HepG2 (cell line): Measurements from ENCODE around the gene CCT4. TPM values are rescaled to one million over a fixed set of nuclear protein-coding genes. Genes with fewer than 3 reads are reported as not detected.
A peak's percentile ranks its signal among the peaks of the same experiment; 100 is the strongest.

Experiments used
- DNMT1 ChIP-seq: sonication (generic); formaldehyde crosslinking; IDR thresholded peaks from 2 replicates; pipeline ENCODE4 v1.5.1; 2020; ENCODE audit warnings: mild to moderate bottlenecking, missing genetic modification reagents
- HMG20A ChIP-seq: IDR thresholded peaks from 2 replicates; pipeline ENCODE4 v1.6.1; 2016; ENCODE audit warnings: borderline replicate concordance
- KAT2B ChIP-seq: fragments of 150-350 bp; IDR thresholded peaks from 2 replicates; pipeline ENCODE4 v1.6.1; 2014; ENCODE audit warnings: low read depth, low read length, borderline replicate concordance
- MYNN ChIP-seq: sonication (generic); formaldehyde crosslinking; IDR thresholded peaks from 2 replicates; pipeline ENCODE4 v1.4.0; 2020; ENCODE audit warnings: mild to moderate bottlenecking, low read depth, missing genetic modification reagents
- NFKB2 ChIP-seq: sonication (generic); formaldehyde crosslinking; IDR thresholded peaks from 2 replicates; pipeline ENCODE4 v1.4.0; 2020; ENCODE audit warnings: missing genetic modification reagents, borderline replicate concordance
- ONECUT2 ChIP-seq: sonication (generic); formaldehyde crosslinking; IDR thresholded peaks from 2 replicates; pipeline ENCODE4 v1.4.0; 2020; ENCODE audit warnings: missing genetic modification reagents
- PAF1 ChIP-seq: IDR thresholded peaks from 2 replicates; pipeline ENCODE4 v1.6.1; 2016; ENCODE audit warnings: missing genetic modification reagents, missing compliant biosample characterization
- ZFP41 ChIP-seq: sonication (generic); formaldehyde crosslinking; IDR thresholded peaks from 2 replicates; pipeline ENCODE4 v1.4.0; 2020; ENCODE audit warnings: mild to moderate bottlenecking, missing genetic modification reagents, borderline replicate concordance
- ZNF143 ChIP-seq: sonication (generic); formaldehyde crosslinking; IDR thresholded peaks from 2 replicates; pipeline ENCODE4 v1.4.0; 2020; ENCODE audit warnings: missing genetic modification reagents
- ZNF224 ChIP-seq: sonication (generic); formaldehyde crosslinking; IDR thresholded peaks from 2 replicates; pipeline ENCODE4 v1.5.0; 2020; ENCODE audit warnings: mild to moderate bottlenecking, missing genetic modification reagents
- ZNF225 ChIP-seq: sonication (generic); formaldehyde crosslinking; IDR thresholded peaks from 2 replicates; pipeline ENCODE4 v1.4.0; 2020; ENCODE audit warnings: mild to moderate bottlenecking, missing genetic modification reagents
- ZNF24 ChIP-seq: fragments of 450-650 bp; IDR thresholded peaks from 2 replicates; pipeline ENCODE4 v1.6.1; 2017; ENCODE audit warnings: antibody characterized with exemption, mild to moderate bottlenecking
- ZNF274 ChIP-seq: sonication (generic); formaldehyde crosslinking; IDR thresholded peaks from 2 replicates; pipeline ENCODE4 v1.5.1; 2020; ENCODE audit warnings: mild to moderate bottlenecking, missing genetic modification reagents
- ZNF432 ChIP-seq: sonication (generic); formaldehyde crosslinking; IDR thresholded peaks from 2 replicates; pipeline ENCODE4 v1.5.0; 2020; ENCODE audit warnings: missing genetic modification reagents, mild to moderate bottlenecking, borderline replicate concordance
- ZNF441 ChIP-seq: sonication (generic); formaldehyde crosslinking; IDR thresholded peaks from 2 replicates; pipeline ENCODE4 v1.7.0; 2021; ENCODE audit warnings: missing genetic modification reagents, borderline replicate concordance
- ZNF567 ChIP-seq: sonication (generic); formaldehyde crosslinking; IDR thresholded peaks from 2 replicates; pipeline ENCODE4 v1.8.1; 2023; ENCODE audit warnings: mild to moderate bottlenecking, missing genetic modification reagents, borderline replicate concordance
- ZNF569 ChIP-seq: sonication (generic); formaldehyde crosslinking; IDR thresholded peaks from 2 replicates; pipeline ENCODE4 v1.5.0; 2020; ENCODE audit warnings: mild to moderate bottlenecking, missing genetic modification reagents, moderate library complexity, borderline replicate concordance
- ZNF703 ChIP-seq: sonication (generic); formaldehyde crosslinking; IDR thresholded peaks from 2 replicates; pipeline ENCODE4 v1.5.1; 2020; ENCODE audit warnings: missing genetic modification reagents, mild to moderate bottlenecking, moderate library complexity, borderline replicate concordance
- polyA plus RNA-seq, 8 experiments: library from polyadenylated mRNA; depleted of rRNA in 3 of 8; stranded (reverse) in 7 of 8; unstranded in 1 of 8; fragments of >200 nt; fragmentation: Illumina TruSeq in 4 of 8; extraction: Trizol in 4 of 8; gene quantifications; 2 replicates each; pipeline versions ENCODE4 v1.2.1 to v1.2.3, GENCODE V29; 2011 to 2016; ENCODE audit warnings: low read depth in 4 of 8, missing spikeins in 1 of 8, mixed read lengths in 1 of 8; ENCODE audit not compliant: insufficient read depth in 1 of 8
- total RNA-seq, 5 experiments: library from RNA; depleted of rRNA; stranded (reverse); fragments of >200 nt; fragmentation: Illumina TruSeq; extraction: Trizol; gene quantifications; 2 replicates each; pipeline ENCODE4 v1.2.3, GENCODE V29; 2016; ENCODE audit warnings: low read depth in 1 of 5
- TF ChIP-seq, protein P1 (sequence below): sonication (generic); formaldehyde crosslinking; IDR thresholded peaks from 2 replicates; pipeline ENCODE4; 2020; ENCODE audit warnings: missing genetic modification reagents, mild to moderate bottlenecking, borderline replicate concordance
- TF ChIP-seq, protein P2 (sequence below): sonication (generic); formaldehyde crosslinking; IDR thresholded peaks from 2 replicates; pipeline ENCODE4 v1.9.0; 2021; ENCODE audit warnings: missing genetic modification reagents, borderline replicate concordance
- TF ChIP-seq, protein P3 (sequence below): sonication (generic); formaldehyde crosslinking; IDR thresholded peaks from 2 replicates; pipeline ENCODE4 v1.9.0; 2021; ENCODE audit warnings: missing genetic modification reagents, mild to moderate bottlenecking, borderline replicate concordance

Gene CCT4
- total and polyA plus RNA-seq, 2 of the 13 experiments (the other 11 are each of a cell fraction or from before 2014, with no cell fraction given), result 138 to 340 TPM

DNA sequence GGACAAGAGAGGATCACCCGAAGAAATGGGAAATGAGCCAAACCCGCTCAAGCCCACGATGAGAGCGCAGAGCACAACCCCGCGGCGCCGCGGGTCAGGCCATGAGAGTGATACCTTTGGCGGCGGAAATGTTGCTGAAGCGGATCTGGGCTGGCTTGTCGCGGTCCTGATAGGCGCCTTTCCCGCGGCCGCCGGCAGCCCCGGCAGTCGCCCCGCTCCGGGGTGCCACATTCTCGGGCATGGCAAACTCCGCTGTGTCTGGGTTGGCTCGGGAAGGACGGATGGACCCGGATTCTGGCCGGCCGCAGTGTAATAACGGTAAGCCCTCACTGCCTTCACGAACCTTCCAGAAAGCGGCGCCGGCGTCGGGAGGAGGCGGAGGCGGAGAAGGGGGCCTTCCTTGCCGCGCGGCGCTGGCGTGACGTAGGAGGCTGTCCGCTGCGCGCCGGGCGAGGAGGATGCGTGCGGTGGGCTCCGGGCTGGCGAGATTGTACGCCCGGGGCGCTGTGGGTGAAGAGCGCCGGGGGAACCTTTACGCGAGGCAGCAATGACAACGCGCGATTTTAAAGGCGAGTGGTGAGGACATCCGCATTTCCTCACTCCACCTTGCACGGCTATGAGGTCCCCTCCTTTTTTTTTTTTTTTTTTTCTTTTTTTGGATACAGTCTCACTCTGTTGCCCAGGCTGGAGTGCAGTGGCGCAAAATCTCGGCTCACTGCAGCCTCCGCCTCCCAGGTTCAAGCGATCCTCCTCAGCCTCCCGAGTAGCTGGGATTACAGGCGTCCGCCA is at the start of gene CCT4 (continued):
- peak; percentile 57; the same call in 1 of the 2 replicates for TF ChIP-seq ZFP41 (CRISPR knock-in tag)
- no peak for TF ChIP-seq HMG20A (CRISPR knock-in tag)
- TF ChIP-seq, protein P1, sequence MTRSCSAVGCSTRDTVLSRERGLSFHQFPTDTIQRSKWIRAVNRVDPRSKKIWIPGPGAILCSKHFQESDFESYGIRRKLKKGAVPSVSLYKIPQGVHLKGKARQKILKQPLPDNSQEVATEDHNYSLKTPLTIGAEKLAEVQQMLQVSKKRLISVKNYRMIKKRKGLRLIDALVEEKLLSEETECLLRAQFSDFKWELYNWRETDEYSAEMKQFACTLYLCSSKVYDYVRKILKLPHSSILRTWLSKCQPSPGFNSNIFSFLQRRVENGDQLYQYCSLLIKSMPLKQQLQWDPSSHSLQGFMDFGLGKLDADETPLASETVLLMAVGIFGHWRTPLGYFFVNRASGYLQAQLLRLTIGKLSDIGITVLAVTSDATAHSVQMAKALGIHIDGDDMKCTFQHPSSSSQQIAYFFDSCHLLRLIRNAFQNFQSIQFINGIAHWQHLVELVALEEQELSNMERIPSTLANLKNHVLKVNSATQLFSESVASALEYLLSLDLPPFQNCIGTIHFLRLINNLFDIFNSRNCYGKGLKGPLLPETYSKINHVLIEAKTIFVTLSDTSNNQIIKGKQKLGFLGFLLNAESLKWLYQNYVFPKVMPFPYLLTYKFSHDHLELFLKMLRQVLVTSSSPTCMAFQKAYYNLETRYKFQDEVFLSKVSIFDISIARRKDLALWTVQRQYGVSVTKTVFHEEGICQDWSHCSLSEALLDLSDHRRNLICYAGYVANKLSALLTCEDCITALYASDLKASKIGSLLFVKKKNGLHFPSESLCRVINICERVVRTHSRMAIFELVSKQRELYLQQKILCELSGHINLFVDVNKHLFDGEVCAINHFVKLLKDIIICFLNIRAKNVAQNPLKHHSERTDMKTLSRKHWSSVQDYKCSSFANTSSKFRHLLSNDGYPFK (CRISPR knock-in tag), result peak; percentile 95
- 0 out of 2 replicates have a peak, but pooled peaks have one; percentile 33 for TF ChIP-seq KAT2B
- peak; percentile 63; the same call in 1 of the 2 replicates for TF ChIP-seq ZNF143 (CRISPR knock-in tag)
- TF ChIP-seq ZNF274, result peak; percentile 93
- peak; percentile 71 for TF ChIP-seq MYNN (CRISPR knock-in tag)
- peak; percentile 39; the same call in 1 of the 2 replicates for TF ChIP-seq ZNF224 (CRISPR knock-in tag)
- peak; percentile 99 for TF ChIP-seq ZNF225
- TF ChIP-seq ONECUT2 (CRISPR knock-in tag), result no peak
- peak; percentile 65; the same call in 1 of the 2 replicates for TF ChIP-seq ZNF441 (CRISPR knock-in tag)
- no peak for TF ChIP-seq ZNF567 (CRISPR knock-in tag)
- peak; percentile 95; the same call in 1 of the 2 replicates for TF ChIP-seq DNMT1 (CRISPR knock-in tag)
- TF ChIP-seq NFKB2 (CRISPR knock-in tag), result peak; percentile 95; the same call in 1 of the 2 replicates
- peak; percentile 35; the same call in 1 of the 2 replicates for TF ChIP-seq ZNF24
- no peak for TF ChIP-seq PAF1 (CRISPR knock-in tag)
- TF ChIP-seq, protein P2, sequence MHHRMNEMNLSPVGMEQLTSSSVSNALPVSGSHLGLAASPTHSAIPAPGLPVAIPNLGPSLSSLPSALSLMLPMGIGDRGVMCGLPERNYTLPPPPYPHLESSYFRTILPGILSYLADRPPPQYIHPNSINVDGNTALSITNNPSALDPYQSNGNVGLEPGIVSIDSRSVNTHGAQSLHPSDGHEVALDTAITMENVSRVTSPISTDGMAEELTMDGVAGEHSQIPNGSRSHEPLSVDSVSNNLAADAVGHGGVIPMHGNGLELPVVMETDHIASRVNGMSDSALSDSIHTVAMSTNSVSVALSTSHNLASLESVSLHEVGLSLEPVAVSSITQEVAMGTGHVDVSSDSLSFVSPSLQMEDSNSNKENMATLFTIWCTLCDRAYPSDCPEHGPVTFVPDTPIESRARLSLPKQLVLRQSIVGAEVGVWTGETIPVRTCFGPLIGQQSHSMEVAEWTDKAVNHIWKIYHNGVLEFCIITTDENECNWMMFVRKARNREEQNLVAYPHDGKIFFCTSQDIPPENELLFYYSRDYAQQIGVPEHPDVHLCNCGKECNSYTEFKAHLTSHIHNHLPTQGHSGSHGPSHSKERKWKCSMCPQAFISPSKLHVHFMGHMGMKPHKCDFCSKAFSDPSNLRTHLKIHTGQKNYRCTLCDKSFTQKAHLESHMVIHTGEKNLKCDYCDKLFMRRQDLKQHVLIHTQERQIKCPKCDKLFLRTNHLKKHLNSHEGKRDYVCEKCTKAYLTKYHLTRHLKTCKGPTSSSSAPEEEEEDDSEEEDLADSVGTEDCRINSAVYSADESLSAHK (CRISPR knock-in tag), result peak; percentile 96
- TF ChIP-seq ZNF703, result peak; percentile 71; the same call in 1 of the 2 replicates
- peak; percentile 36; the same call in 1 of the 2 replicates for TF ChIP-seq ZNF569 (CRISPR knock-in tag)
- TF ChIP-seq, protein P3, sequence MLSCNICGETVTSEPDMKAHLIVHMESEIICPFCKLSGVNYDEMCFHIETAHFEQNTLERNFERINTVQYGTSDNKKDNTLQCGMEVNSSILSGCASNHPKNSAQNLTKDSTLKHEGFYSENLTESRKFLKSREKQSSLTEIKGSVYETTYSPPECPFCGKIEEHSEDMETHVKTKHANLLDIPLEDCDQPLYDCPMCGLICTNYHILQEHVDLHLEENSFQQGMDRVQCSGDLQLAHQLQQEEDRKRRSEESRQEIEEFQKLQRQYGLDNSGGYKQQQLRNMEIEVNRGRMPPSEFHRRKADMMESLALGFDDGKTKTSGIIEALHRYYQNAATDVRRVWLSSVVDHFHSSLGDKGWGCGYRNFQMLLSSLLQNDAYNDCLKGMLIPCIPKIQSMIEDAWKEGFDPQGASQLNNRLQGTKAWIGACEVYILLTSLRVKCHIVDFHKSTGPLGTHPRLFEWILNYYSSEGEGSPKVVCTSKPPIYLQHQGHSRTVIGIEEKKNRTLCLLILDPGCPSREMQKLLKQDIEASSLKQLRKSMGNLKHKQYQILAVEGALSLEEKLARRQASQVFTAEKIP (CRISPR knock-in tag), result no peak
- TF ChIP-seq ZNF432 (CRISPR knock-in tag), result no peak
